DND-41 (cell line): ENCODE data around the gene MYH11.

Experiments
- CTCF ChIP-seq: IDR thresholded peaks from 2 replicates; pipeline ENCODE4 v1.5.1; 2012; ENCODE audit warnings: borderline replicate concordance, low read length, moderate library complexity, mild to moderate bottlenecking; ENCODE audit not compliant: poor library complexity, severe bottlenecking; ENCODE audit errors: extremely low read depth
- EZH2 ChIP-seq: IDR thresholded peaks from 3 replicates; pipeline ENCODE4 v1.6.1; 2012; ENCODE audit warnings: borderline replicate concordance, low read depth, mild to moderate bottlenecking, moderate library complexity, low read length, inconsistent platforms; ENCODE audit not compliant: severe bottlenecking

DNA sequence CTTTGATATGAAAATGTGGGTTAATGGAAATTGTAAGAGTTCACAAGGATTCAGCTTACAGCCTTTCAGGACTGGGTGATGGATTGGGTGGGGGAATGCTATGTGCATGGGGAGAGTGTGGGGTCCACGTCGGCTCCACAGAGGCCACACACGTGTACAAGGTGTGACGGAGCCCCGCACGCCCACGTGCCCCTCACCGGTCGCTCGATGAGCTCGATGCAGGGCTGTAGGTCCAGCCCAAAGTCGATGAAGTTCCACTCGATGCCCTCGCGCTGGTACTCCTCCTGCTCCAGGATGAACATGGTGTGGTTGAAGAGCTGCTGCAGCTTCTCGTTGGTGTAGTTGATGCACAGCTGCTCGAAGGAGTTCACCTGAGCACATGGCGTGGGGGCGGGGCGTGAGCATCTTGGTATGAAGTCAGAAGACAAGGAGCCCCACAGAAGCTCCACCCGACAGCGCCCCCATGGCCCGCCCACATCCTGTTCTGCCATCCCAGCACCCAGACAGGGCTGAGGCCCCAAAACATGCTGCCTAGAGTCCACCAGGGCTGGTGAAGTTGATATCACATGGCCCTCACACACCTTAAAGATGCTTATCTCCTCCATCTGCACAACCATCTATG lies 99.1 kb downstream of the MYH11 start:
- TF ChIP-seq CTCF, result peak; percentile 10
- no peak for TF ChIP-seq EZH2
